Lower leg skin (tissue), 3 donors: ENCODE results near the gene WDR6.

Source experiments
- POLR2A ChIP-seq, 2 donors: fragments of 450-650 bp; IDR thresholded peaks; one replicate each; pipeline ENCODE4 v1.6.1; 2016 to 2017; ENCODE audit warnings: antibody characterized with exemption in 2 of 2, mild to moderate bottlenecking in 1 of 2, moderate library complexity in 1 of 2
- TF ChIP-seq, protein P1 (sequence below), 3 donors: fragments of 450-650 bp; IDR thresholded peaks; one replicate each; pipeline ENCODE4 v1.5.1; 2016; ENCODE audit warnings: antibody characterized with exemption in 3 of 3, mild to moderate bottlenecking in 3 of 3, moderate library complexity in 2 of 3

GRCh38 chr3:49032646-49033304 is 25.6 kb downstream of the WDR6 start:
- no peak for TF ChIP-seq POLR2A (IDR thresholded peaks at IDR 0.05)
- TF ChIP-seq, protein P1, sequence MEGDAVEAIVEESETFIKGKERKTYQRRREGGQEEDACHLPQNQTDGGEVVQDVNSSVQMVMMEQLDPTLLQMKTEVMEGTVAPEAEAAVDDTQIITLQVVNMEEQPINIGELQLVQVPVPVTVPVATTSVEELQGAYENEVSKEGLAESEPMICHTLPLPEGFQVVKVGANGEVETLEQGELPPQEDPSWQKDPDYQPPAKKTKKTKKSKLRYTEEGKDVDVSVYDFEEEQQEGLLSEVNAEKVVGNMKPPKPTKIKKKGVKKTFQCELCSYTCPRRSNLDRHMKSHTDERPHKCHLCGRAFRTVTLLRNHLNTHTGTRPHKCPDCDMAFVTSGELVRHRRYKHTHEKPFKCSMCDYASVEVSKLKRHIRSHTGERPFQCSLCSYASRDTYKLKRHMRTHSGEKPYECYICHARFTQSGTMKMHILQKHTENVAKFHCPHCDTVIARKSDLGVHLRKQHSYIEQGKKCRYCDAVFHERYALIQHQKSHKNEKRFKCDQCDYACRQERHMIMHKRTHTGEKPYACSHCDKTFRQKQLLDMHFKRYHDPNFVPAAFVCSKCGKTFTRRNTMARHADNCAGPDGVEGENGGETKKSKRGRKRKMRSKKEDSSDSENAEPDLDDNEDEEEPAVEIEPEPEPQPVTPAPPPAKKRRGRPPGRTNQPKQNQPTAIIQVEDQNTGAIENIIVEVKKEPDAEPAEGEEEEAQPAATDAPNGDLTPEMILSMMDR (IDR thresholded peaks at IDR 0.05), result no peak
